Hematopoietic multipotent progenitor cell treated with erythropoietin and hydrocortisone succinate and interleukin-3 and kit ligand, for 17 days (in vitro differentiated cells): ENCODE data around the gene ZNF268.
A peak's percentile ranks its signal among the peaks of the same experiment; 100 is the strongest.

ENCODE experiments used
- DNase-seq: peaks from one replicate; pipeline ENCODE4 v3.0.0-alpha.2; 2015; ENCODE audit warnings: low spot score

The ZNF268 gene

DNA sequence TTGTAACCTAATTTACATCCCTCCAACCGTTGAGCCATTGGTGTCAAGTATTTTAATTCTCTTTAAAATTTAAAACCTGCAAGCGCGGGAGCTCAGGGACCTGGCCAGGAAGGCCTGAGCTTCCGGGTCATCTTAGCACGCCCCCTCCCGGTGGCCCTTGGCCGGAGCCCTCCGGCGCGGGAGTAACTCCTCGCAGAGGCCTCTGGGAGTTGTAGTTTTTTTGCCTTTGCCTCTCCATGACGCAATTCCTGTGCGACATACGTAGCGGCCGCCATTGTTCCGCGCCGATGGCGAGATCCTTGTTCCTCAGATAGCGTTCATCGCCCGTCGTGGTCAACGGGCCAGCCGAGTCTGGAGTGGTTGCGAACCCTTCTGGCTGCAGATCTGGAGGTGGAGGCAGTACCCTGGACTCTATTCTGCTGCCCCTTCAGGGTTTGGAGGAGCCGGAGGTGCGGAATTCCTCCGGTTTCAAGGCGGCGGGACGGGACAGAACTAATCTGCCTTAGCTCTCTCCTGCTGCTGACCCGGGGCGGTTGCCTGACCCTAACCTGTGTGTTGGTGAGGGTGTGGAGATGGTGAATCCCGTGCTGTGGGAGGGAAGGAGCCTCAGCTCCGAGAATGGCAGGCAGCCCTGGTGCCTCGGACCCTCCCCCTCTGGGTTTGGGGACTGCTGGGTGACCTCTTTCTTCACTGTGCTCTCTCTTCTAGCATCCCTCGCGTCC, at the start of gene ZNF268:
Gene ZNF268 (plus strand): TSS at position 258 of the 722 bp plus-strand sequence. CDS start 503 bp downstream, outside the sequence.
- peak; percentile 79 for DNase-seq

DNA sequence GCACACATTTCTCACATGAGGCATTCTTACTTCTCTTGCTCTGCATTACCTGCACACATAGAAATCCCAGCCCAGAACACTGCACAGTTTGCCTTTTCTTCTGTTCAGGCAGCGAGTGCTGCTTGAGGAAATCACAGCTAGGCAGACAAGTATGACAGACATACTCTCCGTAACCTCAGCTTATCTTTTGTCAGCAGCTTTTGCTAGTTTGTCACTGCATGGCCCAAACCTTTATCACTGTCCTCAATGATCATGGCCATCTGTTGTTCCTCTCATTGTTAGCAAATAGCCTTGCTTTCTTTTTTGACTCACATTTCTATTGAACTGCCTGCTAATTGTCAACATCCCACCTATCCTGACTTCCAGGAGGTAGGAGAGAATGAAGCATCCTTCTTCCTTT, 45.5 kb upstream of the ZNF268 start:
- DNase-seq = no peak

DNA sequence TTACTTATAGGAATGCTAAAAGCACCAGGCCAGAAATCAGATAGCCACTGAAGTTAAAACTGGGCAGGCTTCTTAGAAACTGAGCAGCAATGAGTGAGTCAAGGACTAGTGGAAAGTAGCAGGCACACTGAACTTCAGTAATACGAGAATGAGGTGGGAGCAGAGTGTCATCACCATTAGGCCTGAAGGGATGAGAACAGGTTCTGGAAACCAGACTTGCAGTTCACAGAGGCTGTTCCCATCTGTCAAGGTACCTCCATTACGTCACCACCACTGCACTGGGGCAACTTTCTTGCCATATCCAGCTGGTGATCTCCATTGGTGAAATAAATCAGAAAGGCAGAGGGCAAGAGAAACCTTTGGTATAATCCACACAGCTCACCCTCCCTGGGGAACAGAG, 35.3 kb upstream of the ZNF268 start:
- no peak for DNase-seq

DNA sequence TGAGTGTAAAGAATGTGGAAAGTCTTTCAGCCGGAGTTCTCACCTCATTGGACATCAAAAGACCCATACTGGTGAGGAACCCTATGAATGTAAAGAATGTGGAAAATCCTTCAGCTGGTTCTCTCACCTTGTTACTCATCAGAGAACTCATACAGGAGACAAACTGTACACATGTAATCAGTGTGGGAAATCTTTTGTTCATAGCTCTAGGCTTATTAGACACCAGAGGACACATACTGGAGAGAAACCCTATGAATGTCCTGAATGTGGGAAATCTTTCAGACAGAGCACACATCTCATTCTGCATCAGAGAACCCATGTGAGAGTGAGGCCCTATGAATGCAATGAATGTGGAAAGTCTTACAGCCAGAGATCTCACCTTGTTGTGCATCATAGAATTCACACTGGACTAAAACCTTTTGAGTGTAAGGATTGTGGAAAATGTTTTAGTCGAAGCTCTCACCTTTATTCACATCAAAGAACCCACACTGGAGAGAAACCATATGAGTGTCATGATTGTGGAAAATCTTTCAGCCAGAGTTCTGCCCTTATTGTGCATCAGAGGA, 25.1 kb upstream of the ZNF268 start:
- DNase-seq = no peak

DNA sequence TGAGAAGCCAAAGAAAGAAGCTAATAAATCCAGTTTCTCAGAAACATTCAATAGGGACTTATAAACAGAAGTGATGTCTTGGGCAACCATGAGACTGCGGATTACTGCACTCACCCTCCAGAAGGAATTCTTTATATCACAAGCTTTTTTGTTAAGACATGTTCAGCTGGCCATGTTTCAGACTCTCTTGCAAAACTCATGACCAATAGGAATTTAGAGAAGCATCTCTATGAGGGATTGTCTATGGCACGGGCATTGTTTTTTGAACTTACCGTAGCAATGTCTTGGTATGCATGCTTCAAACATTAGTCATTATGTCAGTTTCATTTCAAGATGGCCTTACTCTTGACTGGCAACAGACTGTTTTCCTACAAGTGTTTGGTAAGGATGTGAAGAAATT, 15.5 kb upstream of the ZNF268 start:
- DNase-seq = no peak

DNA sequence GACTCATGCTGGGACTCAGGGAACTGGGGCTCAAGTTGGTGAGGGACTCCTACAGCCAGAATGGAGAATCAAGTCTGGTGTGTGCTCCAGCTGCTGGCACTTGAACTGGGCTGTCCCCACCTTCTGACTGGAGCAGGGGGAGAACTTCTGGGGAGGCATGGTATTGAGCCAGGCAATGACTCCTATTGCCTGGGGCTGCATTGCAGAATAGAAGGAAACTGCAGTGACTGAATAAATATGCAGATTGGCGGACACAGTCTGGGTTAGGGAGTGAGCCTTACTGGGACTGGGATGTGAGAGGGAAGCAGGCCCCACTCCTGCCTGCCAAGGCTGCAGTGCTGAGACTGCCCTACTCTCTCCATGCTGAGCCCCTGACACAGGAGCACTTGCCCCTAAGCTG, 8.8 kb upstream of the ZNF268 start:
- no peak for DNase-seq

DNA sequence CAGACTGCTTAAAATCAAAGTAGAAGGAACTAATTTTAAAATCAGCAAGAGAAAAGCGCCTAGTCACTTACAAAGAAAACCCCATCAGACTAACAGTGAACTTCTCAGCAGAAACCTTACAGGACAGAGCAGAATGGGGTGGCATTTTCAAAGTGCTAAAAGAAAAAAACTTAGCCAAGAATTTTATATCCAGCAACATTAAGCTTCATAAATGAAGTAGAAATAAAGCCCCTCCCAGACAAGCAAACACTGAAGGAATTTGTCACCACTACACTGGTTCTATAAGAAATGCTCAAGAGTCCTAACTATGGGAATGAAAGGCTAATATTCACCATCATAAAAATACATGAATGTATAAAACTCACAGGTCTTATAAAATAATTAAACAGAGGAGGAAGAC, 6.4 kb upstream of the ZNF268 start:
- DNase-seq = no peak

DNA sequence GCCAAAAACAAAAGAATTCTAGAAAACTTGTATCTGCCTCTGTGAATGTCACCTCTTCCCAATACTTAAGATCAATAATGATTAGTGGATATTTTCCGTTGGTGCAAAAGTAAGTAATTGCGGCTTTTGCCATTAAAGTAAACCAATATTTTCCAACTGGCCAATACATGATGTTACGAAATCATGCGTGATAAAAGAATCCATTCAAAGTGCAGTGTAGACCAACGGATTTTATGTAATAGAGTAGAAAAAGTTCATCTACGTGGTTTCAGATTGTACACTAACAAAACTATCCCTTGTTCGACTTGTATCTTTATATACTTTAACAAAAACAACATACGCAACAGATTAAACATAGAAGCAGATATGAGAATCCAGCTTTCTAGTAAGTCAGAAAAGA, 626 bp upstream of the ZNF268 start:
- DNase-seq = no peak

DNA sequence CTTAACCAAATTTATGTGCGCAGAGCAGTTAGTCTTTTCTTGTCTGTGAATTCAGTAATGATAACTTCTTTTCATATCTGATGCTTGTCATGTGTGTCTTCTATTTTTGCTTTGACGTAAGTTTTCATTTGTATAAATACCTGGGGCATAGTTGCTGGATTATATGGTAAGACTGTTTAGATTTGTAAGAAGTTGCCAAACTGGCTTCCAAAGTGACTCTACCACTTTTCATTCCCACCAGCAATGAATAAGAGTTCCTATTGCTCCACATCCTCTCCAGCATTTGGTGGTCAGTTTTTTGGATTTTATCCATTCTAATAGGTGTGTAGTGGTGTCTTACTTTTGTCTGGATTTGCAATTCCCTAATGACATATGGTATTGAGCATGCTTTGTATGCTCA, 8.9 kb downstream of the ZNF268 start:
- DNase-seq = no peak

DNA sequence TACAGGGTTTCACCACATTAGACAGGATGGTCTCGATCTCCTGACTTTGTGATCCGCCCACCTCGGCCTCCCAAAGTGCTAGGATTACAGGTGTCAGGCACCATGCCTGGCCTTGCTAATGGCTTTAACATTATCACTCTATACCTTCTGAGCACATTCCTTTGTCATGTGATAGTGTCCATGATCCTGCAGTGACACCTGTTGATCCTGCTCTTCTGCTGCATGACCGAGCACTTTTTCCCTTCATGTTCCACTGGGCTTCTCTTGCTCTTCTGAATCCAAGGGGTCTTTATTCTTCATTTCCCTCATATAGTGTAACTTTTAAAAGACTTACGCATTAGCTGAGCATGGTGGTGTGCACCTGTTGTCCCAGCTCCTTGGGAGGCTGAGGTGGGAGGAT, 11.6 kb downstream of the ZNF268 start:
- DNase-seq = no peak

DNA sequence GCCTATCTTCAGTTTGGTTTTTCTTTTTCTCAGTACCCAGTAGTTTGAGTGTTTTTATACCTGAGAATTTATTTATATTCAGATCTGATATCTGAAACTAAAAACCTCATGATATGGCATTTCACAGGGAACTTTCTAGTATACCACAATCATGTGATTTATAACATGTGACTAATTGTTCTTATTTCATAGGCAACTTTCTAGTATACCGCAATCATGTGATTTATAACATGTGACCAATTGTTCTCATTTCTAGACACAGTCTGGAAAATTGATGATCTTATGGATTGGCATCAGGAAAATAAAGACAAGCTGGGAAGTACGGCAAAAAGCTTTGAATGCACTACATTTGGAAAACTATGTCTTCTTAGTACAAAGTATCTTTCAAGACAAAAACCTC, 20.6 kb downstream of the ZNF268 start:
- DNase-seq = no peak

DNA sequence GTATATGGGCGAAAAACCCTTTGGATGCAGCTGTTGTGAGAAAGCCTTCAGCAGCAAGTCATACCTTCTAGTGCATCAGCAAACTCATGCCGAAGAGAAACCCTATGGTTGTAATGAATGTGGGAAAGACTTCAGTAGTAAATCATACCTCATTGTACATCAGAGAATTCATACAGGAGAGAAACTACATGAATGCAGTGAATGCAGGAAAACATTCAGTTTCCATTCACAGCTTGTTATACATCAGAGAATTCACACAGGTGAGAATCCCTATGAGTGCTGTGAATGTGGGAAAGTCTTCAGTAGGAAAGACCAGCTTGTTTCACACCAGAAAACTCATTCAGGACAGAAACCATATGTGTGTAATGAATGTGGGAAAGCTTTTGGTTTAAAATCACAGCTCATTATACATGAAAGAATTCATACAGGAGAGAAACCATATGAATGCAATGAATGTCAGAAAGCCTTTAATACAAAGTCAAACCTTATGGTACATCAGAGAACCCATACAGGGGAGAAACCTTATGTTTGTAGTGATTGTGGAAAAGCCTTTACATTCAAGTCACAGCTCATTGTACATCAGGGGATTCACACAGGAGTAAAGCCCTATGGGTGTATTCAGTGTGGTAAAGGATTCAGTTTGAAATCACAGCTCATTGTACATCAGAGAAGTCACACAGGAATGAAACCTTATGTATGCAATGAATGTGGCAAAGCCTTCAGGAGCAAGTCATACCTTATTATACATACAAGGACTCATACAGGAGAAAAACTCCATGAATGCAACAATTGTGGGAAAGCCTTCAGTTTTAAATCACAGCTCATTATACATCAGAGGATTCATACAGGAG, 21.4 kb downstream of the ZNF268 start:
- no peak for DNase-seq

DNA sequence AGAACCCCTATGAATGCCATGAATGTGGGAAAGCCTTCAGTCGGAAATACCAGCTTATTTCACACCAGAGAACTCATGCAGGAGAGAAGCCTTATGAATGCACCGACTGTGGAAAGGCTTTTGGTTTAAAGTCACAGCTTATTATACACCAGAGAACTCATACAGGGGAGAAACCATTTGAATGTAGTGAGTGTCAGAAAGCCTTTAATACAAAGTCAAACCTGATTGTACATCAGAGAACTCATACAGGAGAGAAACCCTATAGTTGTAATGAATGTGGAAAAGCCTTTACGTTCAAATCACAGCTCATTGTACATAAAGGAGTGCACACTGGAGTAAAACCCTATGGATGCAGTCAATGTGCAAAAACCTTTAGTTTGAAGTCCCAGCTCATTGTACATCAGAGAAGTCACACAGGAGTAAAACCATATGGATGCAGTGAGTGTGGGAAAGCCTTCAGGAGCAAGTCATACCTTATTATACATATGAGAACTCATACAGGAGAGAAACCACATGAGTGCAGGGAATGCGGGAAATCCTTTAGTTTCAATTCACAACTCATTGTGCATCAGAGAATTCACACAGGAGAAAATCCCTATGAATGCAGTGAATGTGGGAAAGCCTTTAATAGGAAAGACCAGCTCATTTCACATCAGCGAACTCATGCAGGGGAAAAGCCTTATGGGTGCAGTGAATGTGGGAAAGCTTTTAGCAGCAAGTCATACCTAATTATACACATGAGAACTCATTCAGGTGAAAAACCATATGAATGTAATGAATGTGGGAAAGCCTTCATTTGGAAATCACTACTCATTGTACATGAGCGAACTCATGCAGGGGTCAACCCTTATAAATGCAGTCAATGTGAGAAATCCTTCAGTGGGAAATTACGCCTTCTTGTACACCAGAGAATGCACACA, 22.3 kb downstream of the ZNF268 start:
- no peak for DNase-seq

DNA sequence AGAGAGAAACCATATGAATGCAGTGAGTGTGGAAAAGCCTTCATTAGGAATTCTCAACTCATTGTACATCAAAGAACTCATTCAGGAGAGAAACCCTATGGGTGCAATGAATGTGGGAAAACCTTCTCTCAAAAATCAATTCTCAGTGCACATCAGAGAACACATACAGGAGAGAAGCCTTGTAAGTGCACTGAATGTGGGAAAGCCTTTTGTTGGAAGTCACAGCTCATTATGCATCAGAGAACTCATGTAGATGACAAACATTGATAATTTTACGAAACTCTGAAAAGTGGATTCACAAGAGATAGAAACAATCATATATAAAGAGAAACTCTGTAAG, 22.9 kb downstream of the ZNF268 start:
- DNase-seq = no peak

DNA sequence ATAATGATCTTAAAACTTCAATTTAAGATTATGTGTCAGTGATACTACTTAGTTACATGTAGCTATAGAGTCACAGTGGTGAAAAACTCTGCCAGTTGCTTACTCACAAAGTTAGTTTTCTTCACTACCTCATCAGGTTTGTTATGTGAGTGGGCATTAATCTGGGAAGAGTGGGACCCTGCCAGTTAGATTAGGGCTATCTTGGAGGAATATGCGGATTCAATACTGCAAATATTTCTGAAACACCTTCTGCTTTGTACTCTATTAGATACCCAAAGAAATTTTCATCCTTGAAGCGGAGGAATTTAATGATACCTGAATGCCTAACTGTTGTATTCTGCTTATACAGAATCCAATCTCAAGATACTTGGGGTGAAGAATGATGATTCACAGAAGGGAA, 25.1 kb downstream of the ZNF268 start:
- DNase-seq = no peak

DNA sequence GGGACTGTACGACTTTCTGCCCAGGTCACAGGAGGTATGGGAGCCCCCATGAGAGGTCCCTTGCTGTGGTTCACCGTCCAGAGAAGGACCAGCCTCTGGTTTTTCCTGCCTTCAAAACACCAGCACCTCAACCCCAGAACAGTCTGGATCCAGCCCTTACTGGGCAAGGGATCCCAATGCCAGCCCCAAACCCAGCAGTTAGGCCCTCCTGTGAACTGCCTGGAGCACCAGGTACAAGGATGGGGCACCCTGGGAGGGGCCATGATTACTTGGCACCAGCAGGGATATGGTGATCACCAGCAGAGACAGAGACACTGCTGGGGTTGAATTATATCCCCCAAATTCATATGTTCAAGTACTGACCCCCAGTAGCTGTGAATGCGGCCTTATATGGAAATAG, 34.4 kb downstream of the ZNF268 start:
- DNase-seq = no peak

DNA sequence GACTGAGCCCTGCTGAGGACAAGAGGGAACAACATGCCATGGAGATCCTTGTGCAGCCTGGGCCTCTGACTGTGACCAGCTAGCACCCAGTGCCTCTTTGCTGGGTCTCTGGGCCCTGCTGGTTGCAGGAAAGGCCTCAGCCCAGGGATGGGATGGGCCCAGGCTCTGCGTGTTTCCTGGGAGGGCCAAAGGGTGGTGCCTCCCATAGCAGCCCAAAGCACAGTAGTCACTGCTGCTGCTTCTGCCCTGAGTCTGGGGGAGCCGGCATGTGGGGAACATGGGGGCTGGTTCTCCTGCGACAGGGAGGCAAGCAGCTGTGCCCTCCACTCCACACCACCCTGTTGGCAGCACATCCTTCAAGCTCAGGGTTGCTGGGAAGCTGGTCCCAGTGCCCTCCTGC, 35.9 kb downstream of the ZNF268 start:
- DNase-seq = no peak

DNA sequence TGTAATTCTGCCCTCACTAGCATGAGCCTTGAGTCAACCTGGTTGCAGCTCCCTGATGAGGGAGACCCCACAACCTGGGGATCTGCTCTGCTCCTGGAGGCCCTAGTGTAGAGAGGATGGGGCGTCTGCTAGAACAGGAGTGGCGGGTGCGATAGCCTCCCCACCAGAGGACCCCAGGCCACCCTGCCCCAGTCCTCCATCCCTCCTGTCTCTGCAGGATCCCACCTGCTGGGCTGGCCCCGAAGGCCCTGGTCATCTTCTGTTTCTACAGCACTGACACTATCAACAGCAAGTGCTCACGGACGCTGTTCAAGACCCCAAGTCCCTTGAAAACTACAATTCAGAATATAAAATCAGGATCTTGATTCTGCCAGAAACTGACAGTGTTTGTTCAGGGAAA, 39.2 kb downstream of the ZNF268 start:
- no peak for DNase-seq

DNA sequence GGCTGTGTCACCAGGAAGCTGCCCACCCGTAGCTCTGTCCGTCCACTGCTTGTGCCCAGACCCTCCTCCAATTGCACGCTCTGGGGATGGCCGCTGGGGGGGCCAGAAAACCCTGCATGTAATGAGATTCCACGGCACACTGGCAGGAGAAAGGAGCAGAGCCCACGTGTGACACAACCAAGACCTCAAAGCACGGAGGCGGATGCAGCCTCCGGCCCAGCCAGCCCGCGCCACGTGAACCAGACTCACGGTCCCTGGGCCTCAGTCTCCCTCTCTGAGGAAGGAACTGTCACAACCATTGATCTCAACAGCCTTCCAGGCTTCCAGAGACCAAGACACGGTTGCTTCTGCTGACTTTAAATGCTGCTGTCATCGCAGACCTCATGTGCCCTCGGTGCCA, 39.9 kb downstream of the ZNF268 start:
- DNase-seq = no peak

DNA sequence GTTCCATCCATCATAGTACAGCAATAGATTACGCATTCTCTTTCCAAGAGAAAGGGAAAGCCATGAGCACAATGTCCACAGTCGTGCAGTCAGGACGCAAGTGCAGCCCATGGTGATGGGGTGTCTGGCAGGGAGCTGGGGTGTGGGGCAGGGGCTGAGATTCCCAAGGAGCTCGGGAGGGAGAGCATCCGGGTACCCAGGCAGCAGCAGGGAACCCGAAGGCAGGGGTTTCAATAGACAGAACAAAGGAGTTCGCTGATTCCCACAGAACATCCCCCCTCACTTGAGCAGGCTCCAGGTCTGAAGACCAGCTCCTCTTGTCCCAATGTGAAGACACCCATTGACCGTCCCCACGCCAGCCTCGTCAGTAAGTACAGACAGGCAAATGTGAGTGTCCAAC, 40.9 kb downstream of the ZNF268 start:
- no peak for DNase-seq

DNA sequence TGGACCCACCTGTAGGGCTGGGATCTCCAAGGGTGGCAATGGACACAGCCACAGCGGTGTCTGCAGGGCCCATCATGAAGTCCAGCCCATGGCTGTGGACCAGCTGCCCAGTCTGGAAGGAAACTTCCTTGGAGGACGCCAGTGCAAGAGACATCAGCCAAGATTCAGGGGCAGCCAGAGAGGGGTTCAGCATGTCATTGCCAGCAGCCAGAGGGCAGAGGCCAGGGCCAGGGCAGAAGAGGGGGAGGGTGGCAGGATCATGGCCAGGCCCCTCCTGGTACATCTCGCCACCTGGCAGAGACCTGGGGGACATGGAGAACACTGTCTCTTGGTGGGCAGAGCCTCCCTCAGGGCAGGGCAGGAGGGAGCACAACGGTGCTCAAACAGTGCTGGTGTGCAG, 44.2 kb downstream of the ZNF268 start:
- no peak for DNase-seq

DNA sequence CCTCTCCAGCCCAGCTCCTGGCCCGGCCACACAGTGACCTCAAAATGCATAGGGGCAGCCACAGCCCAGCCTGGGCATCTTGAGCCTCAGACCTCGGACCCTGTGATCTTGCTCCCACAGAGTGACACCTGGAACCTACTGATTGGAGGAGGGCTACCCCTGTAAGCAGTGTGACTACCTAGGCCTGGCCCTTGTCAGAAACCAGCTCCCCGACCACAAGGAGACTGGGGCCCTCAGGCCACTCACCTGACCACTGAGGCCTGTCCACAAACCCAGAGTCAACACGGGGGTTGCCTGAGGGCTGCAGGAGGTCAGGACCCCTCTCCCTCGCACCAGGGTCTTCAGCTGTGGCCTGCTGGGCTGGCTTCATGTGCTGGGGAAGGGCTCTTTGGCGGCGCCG, 45.4 kb downstream of the ZNF268 start:
- DNase-seq = no peak
